CD14-positive monocyte (primary cell): ENCODE results near the gene CPD. TPM values are rescaled to one million over a fixed set of nuclear protein-coding genes. Genes with fewer than 3 reads are reported as not detected.

ENCODE experiments used
- DNase-seq, 3 donors: peaks; one replicate each; pipeline ENCODE4 v3.0.0-alpha.2; 2011 to 2022
- H2AFZ ChIP-seq: 2 replicates; pipeline ENCODE4 v1.6.0; 2012; ENCODE audit warnings: mild to moderate bottlenecking, low read depth, low read length, inconsistent platforms; ENCODE audit not compliant: insufficient read depth, poor library complexity, severe bottlenecking
- H3K27ac ChIP-seq, 2 donors: 1 replicate in 1 of 2; 2 replicates in 1 of 2; pipeline ENCODE4 v1.5.1; 2012 to 2013; ENCODE audit warnings: low read length in 2 of 2, control low read depth in 1 of 2, inconsistent platforms in 1 of 2, low read depth in 1 of 2, mild to moderate bottlenecking in 1 of 2
- H3K27me3 ChIP-seq, 2 donors: one replicate each; pipeline versions ENCODE4 v1.6.0 to v1.6.1; 2011 to 2013; ENCODE audit warnings: low read length in 2 of 2; ENCODE audit not compliant: control insufficient read depth in 2 of 2, insufficient read depth in 2 of 2
- H3K36me3 ChIP-seq, 2 donors: replicated peaks in 1 of 2; 1 replicate in 1 of 2; 2 replicates in 1 of 2; pipeline versions ENCODE4 v1.5.1 to v1.6.1; 2012 to 2013; ENCODE audit warnings: low read length in 2 of 2, control low read depth in 1 of 2, inconsistent platforms in 1 of 2, mild to moderate bottlenecking in 1 of 2; ENCODE audit not compliant: insufficient read depth in 2 of 2, control insufficient read depth in 1 of 2
- H3K4me1 ChIP-seq, 2 donors: 1 replicate in 1 of 2; 2 replicates in 1 of 2; pipeline versions ENCODE4 v1.5.1 to v1.6.1; 2012 to 2013; ENCODE audit warnings: low read length in 2 of 2, control low read depth in 1 of 2, inconsistent platforms in 1 of 2, mild to moderate bottlenecking in 1 of 2, moderate library complexity in 1 of 2; ENCODE audit not compliant: insufficient read depth in 2 of 2, control insufficient read depth in 1 of 2
- H3K4me2 ChIP-seq: replicated peaks from 2 replicates; pipeline ENCODE3; 2012; ENCODE audit warnings: low read length, moderate library complexity, mild to moderate bottlenecking; ENCODE audit not compliant: poor library complexity, severe bottlenecking; ENCODE audit errors: extremely low read depth
- H3K4me3 ChIP-seq, 3 experiments: fragments of 200-600 bp in 1 of 3; sonication (generic) in 1 of 3; replicated peaks in 1 of 3; 1 replicate in 2 of 3; 2 replicates in 1 of 3; pipeline ENCODE4 v1.5.1; 2011 to 2013; ENCODE audit warnings: low read length in 3 of 3, mild to moderate bottlenecking in 3 of 3, control low read depth in 2 of 3, low read depth in 2 of 3, inconsistent platforms in 1 of 3, moderate library complexity in 1 of 3
- H3K79me2 ChIP-seq: 2 replicates; pipeline ENCODE4 v1.6.0; 2012; ENCODE audit warnings: mild to moderate bottlenecking, control low read depth, inconsistent platforms, low read length, moderate library complexity; ENCODE audit not compliant: insufficient read depth
- H3K9ac ChIP-seq: 2 replicates; pipeline ENCODE4 v1.6.0; 2017; ENCODE audit warnings: low read length, mild to moderate bottlenecking; ENCODE audit not compliant: insufficient read depth, poor library complexity, severe bottlenecking
- H3K9me3 ChIP-seq, 2 donors: replicated peaks in 1 of 2; 1 replicate in 1 of 2; 2 replicates in 1 of 2; pipeline versions ENCODE4 v1.5.1 to v1.6.1; 2012 to 2013; ENCODE audit warnings: low read length in 2 of 2, control low read depth in 1 of 2; ENCODE audit not compliant: control insufficient read depth in 1 of 2, insufficient read depth in 1 of 2
- H4K20me1 ChIP-seq: 2 replicates; pipeline ENCODE4 v1.6.0; 2012; ENCODE audit warnings: mild to moderate bottlenecking, low read length, control low read depth, moderate library complexity; ENCODE audit not compliant: insufficient read depth
- H3K27ac Mint-ChIP-seq, 7 donors: one replicate each; pipeline ENCODE4 v1.8.0; 2020; ENCODE audit warnings: mild to moderate bottlenecking in 7 of 7, mixed read lengths in 7 of 7, moderate library complexity in 6 of 7, inconsistent platforms in 2 of 7
- H3K27me3 Mint-ChIP-seq, 3 donors: one replicate each; pipeline ENCODE4 v1.8.0; 2021 to 2022; ENCODE audit warnings: low read depth in 3 of 3, mild to moderate bottlenecking in 3 of 3, mixed read lengths in 3 of 3, moderate library complexity in 3 of 3, inconsistent platforms in 1 of 3
- H3K36me3 Mint-ChIP-seq, 2 donors: one replicate each; pipeline ENCODE4 v1.8.0; 2020; ENCODE audit warnings: mixed read lengths in 2 of 2, inconsistent platforms in 1 of 2, mild to moderate bottlenecking in 1 of 2
- H3K4me1 Mint-ChIP-seq: one replicate; pipeline ENCODE4 v1.8.0; 2020; ENCODE audit warnings: mild to moderate bottlenecking, mixed read lengths
- H3K4me3 Mint-ChIP-seq, 2 donors: one replicate each; pipeline ENCODE4 v1.8.0; 2020; ENCODE audit warnings: mild to moderate bottlenecking in 2 of 2, mixed read lengths in 2 of 2, moderate library complexity in 1 of 2
- H3K9me3 Mint-ChIP-seq, 7 donors: one replicate each; pipeline ENCODE4 v1.8.0; 2020 to 2022; ENCODE audit warnings: mixed read lengths in 7 of 7, mild to moderate bottlenecking in 6 of 7, moderate library complexity in 6 of 7, inconsistent platforms in 2 of 7
- CTCF ChIP-seq: fragments of 200-600 bp; IDR thresholded peaks from one replicate; pipeline ENCODE4 v1.8.0; 2022; ENCODE audit warnings: antibody characterized with exemption, mild to moderate bottlenecking
- WGBS: methylation state at CpG from one replicate; pipeline ENCODE4 v1.1.5; 2013; ENCODE audit warnings: missing lambda C conversion rate; ENCODE audit not compliant: insufficient coverage; 5-methylcytosine and 5-hydroxymethylcytosine counted together
- intact Hi-C, 2 donors: fragments of 100-400 bp; cut with micrococcal nuclease; formaldehyde crosslinking; loops; one replicate each; pipeline versions ENCODE4 v1.15.0 to v1.15.1; 2023
- polyA plus RNA-seq, 3 donors: library from polyadenylated mRNA; depleted of rRNA in 1 of 3; unstranded in 2 of 3; stranded (reverse) in 1 of 3; fragments of 300-500 nt in 2 of 3; fragments of >200 nt in 1 of 3; fragmentation: Illumina TruSeq in 2 of 3; gene quantifications; 1 replicate in 2 of 3; 2 replicates in 1 of 3; pipeline ENCODE4 v1.2.3, GENCODE V29; 2012 to 2021

The CPD gene
- polyA plus RNA-seq, 3 donors = 9.2 to 47.0 (median 32.2) TPM

- Histone ChIP-seq H3K79me2 (no peaks in the 10 kb centered on the region), H3K4me2 (no peak overlapping the region), H3K4me3 (no peak overlapping the region), H3K27me3 (no peaks in the 10 kb centered on the region), H3K4me1 (peaks cover 29 to 55% of the 10 kb centered on the region in 2 donors), H3K9me3 (peaks cover 5 to 14% of the 10 kb centered on the region in 2 donors), H3K27ac (no peak overlapping the region), H2AFZ (no peak overlapping the region), H3K9ac (no peak overlapping the region), H3K36me3 (no peaks in the 10 kb centered on the region), H4K20me1 (no peaks in the 10 kb centered on the region)
- Mint-ChIP-seq H3K27me3 (no peaks in the 10 kb centered on the region), H3K36me3 (peaks cover 0 to 2% of the 10 kb centered on the region in 2 donors), H3K9me3 (peaks cover 0 to 16% (median 7%) of the 10 kb centered on the region in 7 donors), H3K27ac (no peak overlapping the region), H3K4me1 (peaks cover 43% of the 10 kb centered on the region), H3K4me3 (no peak overlapping the region)
- no CpG with 5 or more reads among the region's 5 CpGs for whole genome bisulfite sequencing
- DNase-seq = no peak
- no peak for TF ChIP-seq CTCF
- intact Hi-C loops = no loop called here
Observed at GRCh38 chr17:30358055-30358760, 20.5 kb upstream of the CPD start.

GRCh38 chr17:30360086-30360808, 18.5 kb upstream of the CPD start:
- Histone ChIP-seq H3K27me3 (no peaks in the 10 kb centered on the region), H3K9me3 (peaks cover 5 to 14% of the 10 kb centered on the region in 2 donors), H3K4me1 (peaks cover 31 to 47% of the 10 kb centered on the region in 2 donors), H3K4me3 (peak overlapping the region in 1 of 3 experiments; percentile 50), H3K79me2 (no peaks in the 10 kb centered on the region), H3K36me3 (no peaks in the 10 kb centered on the region), H2AFZ (peak overlapping the region; percentile 8), H3K9ac (no peak overlapping the region), H4K20me1 (no peaks in the 10 kb centered on the region), H3K4me2 (peak overlapping the region; percentile 66), H3K27ac (peak overlapping the region; percentile 68 to 84)
- Mint-ChIP-seq H3K36me3 (no peaks in the 10 kb centered on the region), H3K27me3 (no peaks in the 10 kb centered on the region), H3K4me1 (peaks cover 39% of the 10 kb centered on the region), H3K27ac (peak overlapping the region; percentile 87 to 96 (median 90)), H3K4me3 (peak overlapping the region in 1 of 2 donors; percentile 47), H3K9me3 (peaks cover 0 to 15% (median 7%) of the 10 kb centered on the region in 7 donors)
- no peak for TF ChIP-seq CTCF
- 16% methylated on average over 4 of the region's 8 CpGs for WGBS
- intact Hi-C loops = no loop called here
- peak; percentile 56 to 82 (median 73) for DNase-seq
